GM12891 (cell line): ENCODE measurements around the gene MLST8.

Experiments used
- DNase-seq: peaks from one replicate; pipeline ENCODE4 v3.0.0; 2011; ENCODE audit warnings: low spot score; ENCODE audit not compliant: insufficient read length
- FAIRE-seq: peaks from 2 replicates; lab custom pipeline; 2011; peaks lifted over from hg19 to GRCh38; lab: Jason Lieb, UNC
- PAX5 ChIP-seq: IDR thresholded peaks from 2 replicates; pipeline ENCODE4 v1.6.1; 2011; ENCODE audit warnings: low read length, moderate library complexity, mild to moderate bottlenecking; ENCODE audit not compliant: insufficient read depth, severe bottlenecking
- POLR2A ChIP-seq: IDR thresholded peaks from 2 replicates; pipeline ENCODE4 v1.6.1; 2011; ENCODE audit warnings: low read depth, low read length, control low read depth
- POLR2AphosphoS5 ChIP-seq: IDR thresholded peaks from 2 replicates; pipeline ENCODE4 v1.6.1; 2011; ENCODE audit warnings: low read depth, low read length, control low read depth
- POU2F2 ChIP-seq: IDR thresholded peaks from 2 replicates; pipeline ENCODE4 v1.6.1; 2011; ENCODE audit warnings: low read depth, mild to moderate bottlenecking, control low read depth, low read length, moderate library complexity
- SPI1 ChIP-seq: IDR thresholded peaks from 2 replicates; pipeline ENCODE4 v1.6.1; 2011; ENCODE audit warnings: low read depth, low read length, control low read depth
- TAF1 ChIP-seq: IDR thresholded peaks from 2 replicates; pipeline ENCODE4 v1.6.1; 2011; ENCODE audit warnings: low read depth, low read length, control low read depth

The MLST8 gene

GRCh38 chr16:2230376-2230775 is 25.1 kb downstream of the MLST8 start:
- no peak for TF ChIP-seq POLR2AphosphoS5
- TF ChIP-seq PAX5, result no peak
- TF ChIP-seq SPI1, result no peak
- no peak for TF ChIP-seq TAF1
- no peak for TF ChIP-seq POU2F2
- TF ChIP-seq POLR2A, result no peak
- no peak for DNase-seq
- no peak for FAIRE-seq

- DNase-seq (no peak), FAIRE-seq (no peak)
- TF ChIP-seq PAX5, result no peak
- TF ChIP-seq SPI1, result no peak
- TF ChIP-seq TAF1, result no peak
- no peak for TF ChIP-seq POLR2A
Observed at GRCh38 chr16:2231016-2231931, 26.0 kb downstream of the MLST8 start.

GRCh38 chr16:2232094-2232990 is 27.1 kb downstream of the MLST8 start:
- FAIRE-seq, result no peak
- DNase-seq, result no peak
- TF ChIP-seq TAF1 (no peak), PAX5 (no peak), POLR2AphosphoS5 (0 out of 2 replicates have a peak, but pooled peaks have one; percentile 25)

- DNase-seq (no peak), FAIRE-seq (no peak)
- TF ChIP-seq POLR2AphosphoS5, result no peak
- TF ChIP-seq POLR2A, result no peak
- TF ChIP-seq SPI1, result no peak
- TF ChIP-seq PAX5, result no peak
Observed at GRCh38 chr16:2233046-2233775, 28.0 kb downstream of the MLST8 start.

GRCh38 chr16:2233872-2234812 is 28.9 kb downstream of the MLST8 start:
- FAIRE-seq, result no peak
- TF ChIP-seq TAF1 (no peak), POLR2AphosphoS5 (peak; percentile 53; the same call in 1 of the 2 replicates)
- no peak for DNase-seq

- TF ChIP-seq PAX5 (no peak), POLR2A (no peak), TAF1 (no peak), POLR2AphosphoS5 (no peak), POU2F2 (no peak), SPI1 (no peak)
- DNase-seq, result no peak
- FAIRE-seq, result no peak
Observed at GRCh38 chr16:2234813-2235170, 29.5 kb downstream of the MLST8 start.

GRCh38 chr16:2235234-2235651 is 30.0 kb downstream of the MLST8 start:
- FAIRE-seq, result no peak
- TF ChIP-seq SPI1 (no peak), POLR2AphosphoS5 (0 out of 2 replicates have a peak, but pooled peaks have one; percentile 8)
- DNase-seq, result no peak

- DNase-seq (no peak), FAIRE-seq (no peak)
- TF ChIP-seq PAX5, result no peak
- no peak for TF ChIP-seq POU2F2
- TF ChIP-seq POLR2AphosphoS5, result peak; percentile 9; the same call in 1 of the 2 replicates
- TF ChIP-seq POLR2A, result no peak
Observed at GRCh38 chr16:2235695-2236336, 30.6 kb downstream of the MLST8 start.
